Activated T-helper 1 cell treated with anti-CD3 and anti-CD28 coated beads, Interleukin-12 subunit alpha, Interleukin-12 subunit beta, Interleukin-2, Interleukin-4 antibody, amounts not matched to agents 30 ng/mL and 10 ng/mL and 1 ng/mL, durations not matched to agents 14 hours and 24 hours and 36 hours (primary cell): ENCODE measurements around the gene RANBP9. TPM values are rescaled to one million over a fixed set of nuclear protein-coding genes. Genes with fewer than 3 reads are reported as not detected.
A peak's percentile ranks its signal among the peaks of the same experiment; 100 is the strongest.

Source experiments
- DNase-seq: peaks from one replicate; pipeline ENCODE4 v3.0.0; 2021; ENCODE audit warnings: low spot score
- H3K27ac Mint-ChIP-seq: one replicate; pipeline ENCODE4 v1.8.0; 2021; ENCODE audit warnings: mild to moderate bottlenecking, mixed read lengths
- H3K27me3 Mint-ChIP-seq: one replicate; pipeline ENCODE4 v1.8.0; 2022; ENCODE audit warnings: mild to moderate bottlenecking, moderate library complexity, mixed read lengths; ENCODE audit not compliant: insufficient read depth
- H3K36me3 Mint-ChIP-seq: one replicate; pipeline ENCODE4 v1.8.0; 2021; ENCODE audit warnings: low read depth, mixed read lengths
- H3K4me1 Mint-ChIP-seq: one replicate; pipeline ENCODE4 v1.8.0; 2021; ENCODE audit warnings: low read depth, mixed read lengths
- H3K4me3 Mint-ChIP-seq: one replicate; pipeline ENCODE4 v1.8.0; 2021; ENCODE audit warnings: mild to moderate bottlenecking, moderate library complexity, mixed read lengths
- H3K9me3 Mint-ChIP-seq: one replicate; pipeline ENCODE4 v1.8.0; 2021; ENCODE audit warnings: mixed read lengths
- intact Hi-C: fragments of 100-400 bp; cut with micrococcal nuclease; formaldehyde crosslinking; loops from one replicate; pipeline ENCODE4 v1.15.1; 2024
- total RNA-seq: library from RNA; stranded (reverse); gene quantifications from 2 replicates; pipeline ENCODE4 v1.2.3, GENCODE V29; 2022

The RANBP9 gene
- total RNA-seq = 58.4 and 60.1 TPM in 2 replicates

GRCh38 chr6:13711733-13712598 is at the start of gene RANBP9:
TSS of gene RANBP9 (minus strand) at chr6:13711835. CDS start at chr6:13711505, 330 bp downstream.
- intact Hi-C loops = loop anchor here (1.0 to 10.0 kb wide), 10 partner anchors 17 to 385 kb away; partner anchors contain the start of genes GFOD1, MCUR1, NOL7 and TBC1D7
- H3K4me1 Mint-ChIP-seq = peaks cover 63% of the 10 kb centered on the region

GRCh38 chr6:13760307-13761304 is 49.0 kb upstream of the RANBP9 start:
- H3K27me3 Mint-ChIP-seq = peaks cover 2% of the 10 kb centered on the region
- peaks cover 4% of the 10 kb centered on the region for H3K9me3 Mint-ChIP-seq
- H3K27ac Mint-ChIP-seq = no peak overlapping the region
- no peak for DNase-seq
- H3K4me3 Mint-ChIP-seq = no peak overlapping the region
- intact Hi-C loops = no loop called here
- H3K36me3 Mint-ChIP-seq = peaks cover 6% of the 10 kb centered on the region
- H3K4me1 Mint-ChIP-seq = peaks cover 31% of the 10 kb centered on the region

More at GRCh38 chr6:13711733-13712598, at the start of gene RANBP9:
- Mint-ChIP-seq H3K9me3 (peaks cover 4% of the 10 kb centered on the region), H3K27me3 (no peaks in the 10 kb centered on the region), H3K36me3 (peaks cover 8% of the 10 kb centered on the region), H3K4me3 (peak within 1 kb of the TSS; percentile 93), H3K27ac (peak within 1 kb of the TSS; percentile 96)
- peak; percentile 86 for DNase-seq

GRCh38 chr6:13759025-13759424 is 47.4 kb upstream of the RANBP9 start:
- peaks cover 6% of the 10 kb centered on the region for H3K36me3 Mint-ChIP-seq
- intact Hi-C loops = no loop called here
- H3K9me3 Mint-ChIP-seq = peaks cover 3% of the 10 kb centered on the region
- H3K27me3 Mint-ChIP-seq = peaks cover 2% of the 10 kb centered on the region
- no peak for DNase-seq
- no peak overlapping the region for H3K27ac Mint-ChIP-seq
- H3K4me3 Mint-ChIP-seq = no peak overlapping the region
- peaks cover 28% of the 10 kb centered on the region for H3K4me1 Mint-ChIP-seq

GRCh38 chr6:13754644-13755043 is 43.0 kb upstream of the RANBP9 start:
- peaks cover 2% of the 10 kb centered on the region for H3K36me3 Mint-ChIP-seq
- H3K27ac Mint-ChIP-seq = no peak overlapping the region
- no peak overlapping the region for H3K4me3 Mint-ChIP-seq
- H3K4me1 Mint-ChIP-seq = no peaks in the 10 kb centered on the region
- no peaks in the 10 kb centered on the region for H3K27me3 Mint-ChIP-seq
- intact Hi-C loops = no loop called here
- no peak for DNase-seq
- H3K9me3 Mint-ChIP-seq = no peaks in the 10 kb centered on the region

- H3K27me3 Mint-ChIP-seq = no peaks in the 10 kb centered on the region
- peaks cover 9% of the 10 kb centered on the region for H3K9me3 Mint-ChIP-seq
- H3K4me1 Mint-ChIP-seq = peaks cover 8% of the 10 kb centered on the region
- intact Hi-C loops = no loop called here
- no peak for DNase-seq
- H3K27ac Mint-ChIP-seq = no peak overlapping the region
- no peak overlapping the region for H3K4me3 Mint-ChIP-seq
- H3K36me3 Mint-ChIP-seq = no peaks in the 10 kb centered on the region
Measured at GRCh38 chr6:13743736-13744127, 32.1 kb upstream of the RANBP9 start.

- peaks cover 8% of the 10 kb centered on the region for H3K4me1 Mint-ChIP-seq
- H3K4me3 Mint-ChIP-seq = no peak overlapping the region
- H3K9me3 Mint-ChIP-seq = peaks cover 9% of the 10 kb centered on the region
- no peaks in the 10 kb centered on the region for H3K27me3 Mint-ChIP-seq
- intact Hi-C loops = no loop called here
- no peak overlapping the region for H3K27ac Mint-ChIP-seq
- H3K36me3 Mint-ChIP-seq = no peaks in the 10 kb centered on the region
- DNase-seq = no peak
Measured at GRCh38 chr6:13742961-13743735, 31.5 kb upstream of the RANBP9 start.

GRCh38 chr6:13741365-13741764 is 29.7 kb upstream of the RANBP9 start:
- Mint-ChIP-seq H3K4me3 (no peak overlapping the region), H3K4me1 (no peaks in the 10 kb centered on the region), H3K9me3 (peaks cover 9% of the 10 kb centered on the region), H3K27me3 (no peaks in the 10 kb centered on the region), H3K27ac (no peak overlapping the region), H3K36me3 (no peaks in the 10 kb centered on the region)
- DNase-seq = no peak
- intact Hi-C loops = no loop called here

- intact Hi-C loops = no loop called here
- H3K27me3 Mint-ChIP-seq = peaks cover 9% of the 10 kb centered on the region
- H3K27ac Mint-ChIP-seq = no peak overlapping the region
- no peaks in the 10 kb centered on the region for H3K4me1 Mint-ChIP-seq
- no peaks in the 10 kb centered on the region for H3K36me3 Mint-ChIP-seq
- no peak overlapping the region for H3K4me3 Mint-ChIP-seq
- no peaks in the 10 kb centered on the region for H3K9me3 Mint-ChIP-seq
- no peak for DNase-seq
Measured at GRCh38 chr6:13735031-13735430, 23.4 kb upstream of the RANBP9 start.

GRCh38 chr6:13733178-13733887 is 21.7 kb upstream of the RANBP9 start:
- intact Hi-C loops = no loop called here
- Mint-ChIP-seq H3K27me3 (peaks cover 9% of the 10 kb centered on the region), H3K4me1 (no peaks in the 10 kb centered on the region), H3K27ac (no peak overlapping the region), H3K9me3 (no peaks in the 10 kb centered on the region), H3K36me3 (no peaks in the 10 kb centered on the region), H3K4me3 (no peak overlapping the region)
- no peak for DNase-seq

GRCh38 chr6:13730704-13731103 is 19.1 kb upstream of the RANBP9 start:
- peaks cover 9% of the 10 kb centered on the region for H3K27me3 Mint-ChIP-seq
- H3K9me3 Mint-ChIP-seq = no peaks in the 10 kb centered on the region
- H3K27ac Mint-ChIP-seq = peak overlapping the region; percentile 13
- peaks cover 3% of the 10 kb centered on the region for H3K4me1 Mint-ChIP-seq
- intact Hi-C loops = no loop called here
- no peaks in the 10 kb centered on the region for H3K36me3 Mint-ChIP-seq
- no peak overlapping the region for H3K4me3 Mint-ChIP-seq
- DNase-seq = no peak

GRCh38 chr6:13729891-13730290 is 18.3 kb upstream of the RANBP9 start:
- H3K9me3 Mint-ChIP-seq = no peaks in the 10 kb centered on the region
- H3K27me3 Mint-ChIP-seq = peaks cover 9% of the 10 kb centered on the region
- H3K36me3 Mint-ChIP-seq = no peaks in the 10 kb centered on the region
- no peak overlapping the region for H3K4me3 Mint-ChIP-seq
- no peak for DNase-seq
- H3K27ac Mint-ChIP-seq = no peak overlapping the region
- H3K4me1 Mint-ChIP-seq = peaks cover 11% of the 10 kb centered on the region
- intact Hi-C loops = no loop called here

- Mint-ChIP-seq H3K4me3 (peak overlapping the region; percentile 28), H3K9me3 (no peaks in the 10 kb centered on the region)
Measured at GRCh38 chr6:13725570-13725969, 13.9 kb upstream of the RANBP9 start.

More at GRCh38 chr6:13725570-13725969, 13.9 kb upstream of the RANBP9 start:
- no peaks in the 10 kb centered on the region for H3K27me3 Mint-ChIP-seq
- peaks cover 2% of the 10 kb centered on the region for H3K36me3 Mint-ChIP-seq
- intact Hi-C loops = loop anchor here (1.0 kb wide), 1 partner anchor 10 kb away; no protein-coding TSS in a partner anchor
- H3K27ac Mint-ChIP-seq = peak overlapping the region; percentile 67
- no peak for DNase-seq
- H3K4me1 Mint-ChIP-seq = peaks cover 31% of the 10 kb centered on the region
